Lung (tissue), 12 donors: ENCODE measurements around the gene GJB1. TPM values are rescaled to one million over a fixed set of nuclear protein-coding genes. Genes with fewer than 3 reads are reported as not detected.

Experiments used
- ATAC-seq: fragments of 200-7000 bp; cut with Tn5 transposase; one replicate; pipeline ENCODE4 v1.9.1; 2020; ENCODE audit warnings: moderate number of reproducible peaks; ENCODE audit not compliant: insufficient read depth, low FRiP score
- DNase-seq, 3 donors: peaks; one replicate each; pipeline ENCODE4 v3.0.0-alpha.2; 2013 to 2017
- H3K27ac ChIP-seq, 2 donors: one replicate each; pipeline ENCODE4 v1.5.1; 2013; ENCODE audit warnings: mild to moderate bottlenecking in 2 of 2, moderate library complexity in 2 of 2, control low read depth in 1 of 2, inconsistent platforms in 1 of 2, low read depth in 1 of 2, low read length in 1 of 2
- H3K27me3 ChIP-seq, 3 donors: one replicate each; pipeline ENCODE4 v1.5.1; 2013; ENCODE audit warnings: low read length in 2 of 3; ENCODE audit not compliant: control insufficient read depth in 3 of 3, insufficient read depth in 3 of 3
- H3K36me3 ChIP-seq, 4 donors: one replicate each; pipeline ENCODE4 v1.5.1; 2013; ENCODE audit warnings: low read length in 4 of 4, mild to moderate bottlenecking in 1 of 4, moderate library complexity in 1 of 4; ENCODE audit not compliant: control insufficient read depth in 4 of 4, insufficient read depth in 4 of 4
- H3K4me1 ChIP-seq, 5 donors: one replicate each; pipeline ENCODE4 v1.5.1; 2013; ENCODE audit warnings: low read length in 5 of 5, mild to moderate bottlenecking in 2 of 5, moderate library complexity in 1 of 5; ENCODE audit not compliant: control insufficient read depth in 5 of 5, insufficient read depth in 5 of 5
- H3K4me3 ChIP-seq: one replicate; pipeline ENCODE4 v1.5.1; 2013; ENCODE audit warnings: mild to moderate bottlenecking, control low read depth, moderate library complexity
- H3K9ac ChIP-seq, 2 donors: one replicate each; pipeline ENCODE4 v1.5.1; 2013; ENCODE audit warnings: low read length in 2 of 2, control low read depth in 1 of 2; ENCODE audit not compliant: insufficient read depth in 1 of 2
- H3K9me3 ChIP-seq, 4 donors: one replicate each; pipeline ENCODE4 v1.5.1; 2013; ENCODE audit warnings: low read length in 3 of 4, mild to moderate bottlenecking in 1 of 4, moderate library complexity in 1 of 4; ENCODE audit not compliant: control insufficient read depth in 4 of 4, insufficient read depth in 3 of 4
- CTCF ChIP-seq: IDR thresholded peaks from 2 replicates; pipeline ENCODE4 v1.5.1; 2012; ENCODE audit warnings: mild to moderate bottlenecking; ENCODE audit errors: control extremely low read depth, extremely low read depth
- WGBS, 2 donors: extraction: QIAGEN DNeasy Blood & Tissue Kit; methylation state at CpG; one replicate each; pipeline ENCODE4 v1.1.7; 2013; 5-methylcytosine and 5-hydroxymethylcytosine counted together
- polyA plus RNA-seq, 2 donors: library from polyadenylated mRNA; stranded (reverse); fragments of 200-250 nt; gene quantifications; one replicate each; pipeline ENCODE4 v1.2.1, GENCODE V29; 2013
- total RNA-seq, 2 donors: library from RNA; depleted of rRNA in 1 of 2; stranded (reverse); fragments of >200 nt in 1 of 2; gene quantifications; one replicate each; pipeline ENCODE4 v1.2.1, GENCODE V29; 2014 to 2021
- donor health status: control.
- donor health status: control.
- donor health status: Bipolar disorder and iron deficiency.
- donor health status: healthy.
- donor health status: DM: yes; HTN: yes; CAD: no.

Gene GJB1
- total and polyA plus RNA-seq, 4 donors = 0.42 to 3.7 (median 2.9) TPM; not detected in 1

GRCh38 chrX:71181558-71181909, 41.5 kb upstream of the GJB1 start:
- ATAC-seq (peak; percentile 30), DNase-seq (no peak)
- H3K9me3 ChIP-seq = no peaks in the 10 kb centered on the region
- peak overlapping the region; percentile 52 to 97 for H3K9ac ChIP-seq
- peaks cover 0 to 19% (median 7%) of the 10 kb centered on the region in 5 donors for H3K4me1 ChIP-seq
- no peaks in the 10 kb centered on the region for H3K27me3 ChIP-seq
- no peak for TF ChIP-seq CTCF
- WGBS, 2 donors = 2 to 46% methylated on average over 7 to 10 of the region's 10 CpGs
- H3K27ac ChIP-seq = peak overlapping the region; percentile 72 to 82
- peak overlapping the region; percentile 16 for H3K4me3 ChIP-seq
- no peaks in the 10 kb centered on the region for H3K36me3 ChIP-seq

- Histone ChIP-seq H3K27ac (peak overlapping the region; percentile 72 to 86), H3K9ac (peak overlapping the region; percentile 52 to 97), H3K4me3 (peak overlapping the region; percentile 13), H3K36me3 (no peaks in the 10 kb centered on the region), H3K27me3 (no peaks in the 10 kb centered on the region), H3K9me3 (no peaks in the 10 kb centered on the region), H3K4me1 (peaks cover 0 to 19% (median 7%) of the 10 kb centered on the region in 5 donors)
- peak; percentile 87 for ATAC-seq
- DNase-seq = peak; percentile 93 to 98 (median 97)
- WGBS, 2 donors = 1 to 33% methylated on average over 41 to 42 of the region's 42 CpGs
- no peak for TF ChIP-seq CTCF
Observed at GRCh38 chrX:71181910-71182799, 40.9 kb upstream of the GJB1 start.

DNA sequence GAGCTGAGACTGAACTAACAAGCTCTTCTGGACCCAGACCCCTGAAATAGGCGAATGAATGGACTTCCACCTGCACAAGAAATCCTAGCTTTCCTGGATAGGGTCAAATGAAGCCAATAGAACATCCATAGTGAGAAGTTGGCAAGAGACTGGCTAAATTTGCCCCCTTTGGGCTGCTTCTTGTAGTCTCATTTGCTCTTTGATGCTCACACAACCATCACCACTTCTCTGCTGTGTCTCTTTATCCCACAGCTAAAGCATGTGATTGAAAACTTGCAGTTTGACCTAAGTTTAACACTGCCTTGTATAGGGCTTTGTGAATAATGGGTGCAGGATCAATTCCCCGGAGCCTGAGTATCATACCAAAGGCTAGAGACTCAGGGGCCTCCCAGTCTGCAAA, 40.2 kb upstream of the GJB1 start:
- peak overlapping the region in 1 of 2 donors; percentile 86 for H3K27ac ChIP-seq
- H3K9ac ChIP-seq = peak overlapping the region in 1 of 2 donors; percentile 38
- H3K27me3 ChIP-seq = no peaks in the 10 kb centered on the region
- no peaks in the 10 kb centered on the region for H3K9me3 ChIP-seq
- no peak for TF ChIP-seq CTCF
- H3K4me1 ChIP-seq = peaks cover 0 to 19% (median 7%) of the 10 kb centered on the region in 5 donors
- WGBS, 2 donors = 44 to 56% methylated on average over 2 of the region's 2 CpGs
- no peaks in the 10 kb centered on the region for H3K36me3 ChIP-seq
- ATAC-seq = no peak
- H3K4me3 ChIP-seq = no peak overlapping the region
- DNase-seq = peak in 2 of 3 donors; percentile 20 to 34
